Measurements from ENCODE around the gene ENG. TPM values are rescaled to one million over a fixed set of nuclear protein-coding genes. Genes with fewer than 3 reads are reported as not detected.

Gene ENG
- total and polyA plus RNA-seq, 2 of the 8 experiments (the other 6 are each of a cell fraction or from before 2014, with no cell fraction given), result 1.8 to 4.4 TPM

DNA sequence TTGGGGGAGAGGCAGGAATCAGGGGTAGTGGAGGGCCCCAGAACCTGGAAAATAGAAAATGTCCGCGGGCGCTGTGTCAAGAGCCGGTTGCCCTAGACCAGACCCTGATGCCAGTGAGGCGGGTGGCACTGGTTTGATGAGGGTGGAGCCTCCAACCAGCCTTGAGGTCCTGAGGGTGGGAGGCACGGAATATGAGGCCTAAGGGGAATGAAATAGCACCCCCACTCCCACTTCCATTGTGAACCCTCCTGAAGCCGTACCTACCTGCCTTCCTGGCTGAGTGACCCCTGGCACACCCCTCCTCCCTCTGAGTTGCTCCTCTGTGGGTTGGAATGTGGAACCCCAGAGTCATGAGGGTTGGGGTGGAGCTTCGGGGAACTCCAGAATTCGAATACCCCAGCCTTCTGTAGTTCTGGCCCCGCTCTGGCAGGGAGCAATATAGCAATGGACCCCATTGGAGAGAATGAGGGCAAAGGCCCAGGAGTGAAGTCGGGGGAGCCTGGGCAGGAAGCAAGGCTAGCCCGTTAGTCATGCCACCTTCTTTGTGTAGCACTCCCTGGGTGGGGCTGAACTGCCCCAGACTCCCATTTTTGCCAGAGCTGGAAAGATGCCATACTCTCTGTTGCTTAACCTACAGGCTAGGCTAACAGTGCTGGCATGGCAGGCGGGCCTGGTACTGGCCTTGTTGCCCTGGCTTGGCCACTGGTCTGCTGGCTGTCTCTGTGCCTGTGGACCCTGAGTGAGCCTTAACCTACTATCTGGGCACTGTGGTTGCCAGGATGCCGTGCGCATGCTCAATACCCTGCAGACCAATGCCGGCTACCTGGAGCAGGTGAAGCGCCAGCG lies 50.7 kb downstream of the ENG start:
- FAIRE-seq, result no peak
- Histone ChIP-seq H2AK5ac (ENCODE audit: low read depth, low read length) (0 out of 2 replicates have a peak overlapping the region, but pooled peaks have one; percentile 29), H3K36me3 (ENCODE audit: control insufficient read depth in 2 of 4, insufficient read depth in 4 of 4, low read length in 3 of 4) (peaks cover 4 to 11% (median 8%) of the 10 kb centered on the region in 4 experiments; a peak in 6 of 8 replicates), H3K27me3 (replicated peaks in 1 of 4; ENCODE audit: control insufficient read depth in 3 of 4, extremely low read depth in 1 of 4, insufficient read depth in 3 of 4, low read length in 3 of 4) (no peaks in the 10 kb centered on the region), H3K9ac (replicated peaks in 1 of 4; ENCODE audit: extremely low read depth in 1 of 4, low read depth in 3 of 4, low read length in 3 of 4) (peak overlapping the region; percentile 66 to 95 (median 86)), H3K18ac (ENCODE audit: extremely low read depth, low read length) (peak overlapping the region; percentile 60; the same call in 1 of the 2 replicates), H2AFZ (ENCODE audit: low read length) (no peak overlapping the region), H3K56ac (replicated peaks; ENCODE audit: insufficient read length, low read depth, low read length) (peak overlapping the region; percentile 5), H3K23ac (ENCODE audit: insufficient read length) (no peak overlapping the region), H3K9me3 (ENCODE audit: insufficient read depth in 2 of 2, low read depth in 1 of 2, low read length in 1 of 2) (no peaks in the 10 kb centered on the region), H3K23me2 (ENCODE audit: low read depth, low read length) (peaks cover 8% of the 10 kb centered on the region; the same call in 1 of the 2 replicates), H2BK5ac (ENCODE audit: low read depth, low read length) (peak overlapping the region; percentile 68), H3K4me2 (ENCODE audit: insufficient read depth in 1 of 2, low read depth in 2 of 2, low read length in 2 of 2) (peak overlapping the region; percentile 85 to 93), H2BK20ac (ENCODE audit: low read length) (no peak overlapping the region), H2BK12ac (ENCODE audit: low read depth, low read length) (0 out of 2 replicates have a peak overlapping the region, but pooled peaks have one; percentile 9), H4K8ac (ENCODE audit: extremely low read depth, insufficient read depth, low read length) (peak overlapping the region; percentile 70), H3K4me1 (replicated peaks in 1 of 4; ENCODE audit: control insufficient read depth in 3 of 4, insufficient read depth in 4 of 4, low read length in 3 of 4) (peaks cover 5 to 9% (median 6%) of the 10 kb centered on the region in 4 experiments; a peak in 6 of 7 replicates), H4K91ac (replicated peaks; ENCODE audit: insufficient read length, low read length) (no peak overlapping the region), H4K20me1 (replicated peaks in 1 of 2; ENCODE audit: control insufficient read depth in 1 of 2, insufficient read depth in 2 of 2, low read length in 2 of 2) (peaks cover 2 to 6% of the 10 kb centered on the region in 2 experiments), H3K79me2 (ENCODE audit: control insufficient read depth in 1 of 2, insufficient read depth in 2 of 2, low read length in 2 of 2) (peaks cover 0 to 15% of the 10 kb centered on the region in 2 experiments; a peak in 2 of 4 replicates), H2BK120ac (replicated peaks; ENCODE audit: low read depth, low read length) (no peak overlapping the region), H3K4ac (replicated peaks; ENCODE audit: insufficient read length, low read depth, low read length) (peak overlapping the region; percentile 57), H4K5ac (ENCODE audit: insufficient read length, low read depth, low read length) (no peak overlapping the region), H2BK15ac (ENCODE audit: low read length) (no peak overlapping the region), H3K14ac (ENCODE audit: insufficient read length) (no peak overlapping the region), H3K4me3 (ENCODE audit: extremely low read depth in 1 of 4, insufficient read depth in 2 of 4, low read depth in 3 of 4, low read length in 4 of 4) (peak overlapping the region; percentile 61 to 86 (median 81)), H3K79me1 (ENCODE audit: low read depth, low read length) (peaks cover 7% of the 10 kb centered on the region), H3K27ac (ENCODE audit: low read depth, low read length) (peak overlapping the region; percentile 87)
- POLR2A ChIA-PET (ENCODE audit: partially characterized antibody), result interaction anchor here (0.6 to 10.3 kb wide), 15 partner anchors 8 to 353 kb away, joined by 3 to 140 read pairs (median 4); partner anchors contain the start of genes CDK9, LRSAM1 and RPL12
- DNase-seq (ENCODE audit: low read depth in 1 of 2, low spot score in 2 of 2), result no peak
- 54% methylated on average over 18 of the region's 18 CpGs; no CpG with 5 or more reads in 1 of the 2 experiments for WGBS, 2 experiments (ENCODE audit: extremely low coverage in 1 of 2, insufficient coverage in 1 of 2, insufficient read length in 1 of 2, insufficient replicate concordance in 2 of 2, low coverage in 1 of 2, low lambda C conversion rate in 2 of 2, missing lambda C conversion rate in 1 of 2)
- CTCF ChIA-PET (ENCODE audit: partially characterized antibody), result interaction anchor here (0.6 to 4.4 kb wide), 10 partner anchors 19 to 118 kb away, joined by 3 to 19 read pairs (median 5); partner anchors contain the start of gene AK1
- TF ChIP-seq TEAD4 (IDR thresholded peaks at IDR 0.05; ENCODE audit: low read depth, low read length) (peak; percentile 47; the same call in 1 of the 2 replicates), POLR2A (IDR thresholded peaks at IDR 0.05; ENCODE audit: control extremely low read depth in 1 of 2, low read depth in 2 of 2, low read length in 2 of 2) (peak in 1 of 2 experiments; percentile 29; a peak in 1 of 3 replicates), RBBP5 (IDR thresholded peaks at IDR 0.05; ENCODE audit: borderline replicate concordance, low read depth, low read length) (no peak)
